Measurements from ENCODE around the gene TMTC2.

TMTC2 gene

DNA sequence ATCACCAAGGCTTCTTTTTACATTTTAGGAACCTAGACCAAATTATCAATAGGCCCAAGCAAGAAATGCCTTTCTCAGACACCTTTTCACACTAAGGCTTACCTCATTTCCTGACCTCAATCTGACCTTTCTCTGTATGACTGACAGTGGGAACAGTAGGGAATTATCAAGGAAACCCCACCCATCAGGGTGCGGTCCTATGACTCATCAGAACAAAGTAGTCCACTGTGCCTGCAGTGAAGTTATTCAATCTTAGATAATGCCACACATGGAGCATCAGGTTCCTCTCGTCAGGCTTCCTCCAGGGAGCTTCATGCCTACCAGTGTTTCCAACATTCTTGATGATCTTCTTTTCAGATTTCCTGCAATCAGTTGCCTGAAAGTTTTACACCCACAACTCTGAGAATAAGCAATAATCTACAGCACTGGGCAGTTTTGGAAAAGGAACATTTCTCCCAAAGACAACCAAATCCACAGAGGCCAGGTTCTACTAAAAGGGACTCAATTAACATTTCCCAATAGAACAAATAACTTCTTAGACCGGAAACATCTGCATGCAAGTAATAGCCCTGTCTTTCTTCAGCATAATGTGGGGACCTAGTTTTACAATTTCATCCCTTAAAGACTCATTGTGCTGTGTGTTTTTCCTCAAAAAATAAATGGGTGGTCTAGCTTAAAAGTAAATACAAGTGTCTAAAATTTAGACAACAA, 35.9 kb upstream of the TMTC2 start:
- TF ChIP-seq, protein P1, sequence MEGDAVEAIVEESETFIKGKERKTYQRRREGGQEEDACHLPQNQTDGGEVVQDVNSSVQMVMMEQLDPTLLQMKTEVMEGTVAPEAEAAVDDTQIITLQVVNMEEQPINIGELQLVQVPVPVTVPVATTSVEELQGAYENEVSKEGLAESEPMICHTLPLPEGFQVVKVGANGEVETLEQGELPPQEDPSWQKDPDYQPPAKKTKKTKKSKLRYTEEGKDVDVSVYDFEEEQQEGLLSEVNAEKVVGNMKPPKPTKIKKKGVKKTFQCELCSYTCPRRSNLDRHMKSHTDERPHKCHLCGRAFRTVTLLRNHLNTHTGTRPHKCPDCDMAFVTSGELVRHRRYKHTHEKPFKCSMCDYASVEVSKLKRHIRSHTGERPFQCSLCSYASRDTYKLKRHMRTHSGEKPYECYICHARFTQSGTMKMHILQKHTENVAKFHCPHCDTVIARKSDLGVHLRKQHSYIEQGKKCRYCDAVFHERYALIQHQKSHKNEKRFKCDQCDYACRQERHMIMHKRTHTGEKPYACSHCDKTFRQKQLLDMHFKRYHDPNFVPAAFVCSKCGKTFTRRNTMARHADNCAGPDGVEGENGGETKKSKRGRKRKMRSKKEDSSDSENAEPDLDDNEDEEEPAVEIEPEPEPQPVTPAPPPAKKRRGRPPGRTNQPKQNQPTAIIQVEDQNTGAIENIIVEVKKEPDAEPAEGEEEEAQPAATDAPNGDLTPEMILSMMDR (IDR thresholded peaks at IDR 0.05; ENCODE audit: insufficient read depth, missing control alignments), result no peak
- FAIRE-seq (no peak), DNase-seq (ENCODE audit: insufficient read length, low spot score) (no peak)

DNA sequence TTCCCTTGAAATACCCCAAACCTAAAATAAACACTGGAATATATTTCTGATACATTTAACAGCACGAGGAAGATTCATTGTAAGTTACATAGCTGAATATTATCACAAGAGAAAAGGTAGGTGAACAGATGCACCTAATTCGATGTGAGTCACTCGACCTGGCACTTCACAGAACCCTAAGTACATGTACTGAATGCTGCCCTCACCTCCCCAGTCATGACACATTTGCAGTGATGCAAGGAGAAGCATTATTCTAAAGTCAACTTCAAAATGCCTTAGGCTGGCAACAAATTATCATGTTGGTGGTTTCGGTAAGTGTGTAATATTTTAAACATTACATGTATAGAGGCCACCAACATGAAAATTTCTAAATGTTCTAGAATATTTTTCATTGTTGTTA, 35.2 kb upstream of the TMTC2 start:
- FAIRE-seq (no peak), DNase-seq (ENCODE audit: insufficient read length, low spot score) (no peak)
- TF ChIP-seq, protein P1 (IDR thresholded peaks at IDR 0.05; ENCODE audit: insufficient read depth, missing control alignments), result no peak

DNA sequence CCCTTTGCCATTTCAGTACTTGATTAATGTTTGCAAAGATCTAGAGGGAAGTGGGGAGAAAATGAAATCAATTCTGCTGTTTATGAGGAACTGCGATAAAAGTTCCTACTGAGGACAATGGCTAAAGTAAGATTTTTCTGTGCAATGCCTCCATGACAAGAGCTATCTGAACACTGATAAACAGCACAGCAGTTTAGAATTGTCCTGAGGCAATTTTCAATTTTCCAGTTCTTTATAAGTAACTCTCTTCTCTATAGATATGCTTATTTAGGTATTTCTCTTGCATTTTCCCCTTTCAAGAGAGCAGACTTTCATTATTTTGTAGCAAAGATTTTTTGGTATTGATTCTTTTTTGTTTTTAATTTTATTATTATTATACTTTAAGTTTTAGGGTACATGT, 34.6 kb upstream of the TMTC2 start:
- TF ChIP-seq, protein P1 (IDR thresholded peaks at IDR 0.05; ENCODE audit: insufficient read depth, missing control alignments), result no peak
- no peak for DNase-seq (ENCODE audit: insufficient read length, low spot score)

DNA sequence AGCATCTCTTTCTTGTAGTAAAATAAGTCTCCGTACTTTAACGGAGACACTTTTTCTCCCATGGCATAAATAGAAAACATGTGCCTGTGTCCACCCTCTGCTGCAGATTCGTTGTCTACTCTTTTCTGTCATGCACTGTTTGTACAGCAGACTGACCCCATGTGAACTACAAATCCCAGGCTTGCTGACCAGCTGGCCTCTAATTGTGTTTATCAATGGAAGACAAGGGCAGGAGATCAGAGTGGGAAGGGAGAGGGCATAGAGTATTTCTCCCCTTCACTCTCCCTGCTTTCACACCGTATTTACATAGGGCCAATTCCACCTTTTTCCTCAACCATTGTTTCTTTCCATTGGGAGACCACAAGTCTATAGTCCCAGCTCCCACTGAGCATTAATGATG, 31.0 kb upstream of the TMTC2 start:
- DNase-seq (ENCODE audit: insufficient read length, low spot score), result no peak
- no peak for FAIRE-seq
- TF ChIP-seq, protein P1 (IDR thresholded peaks at IDR 0.05; ENCODE audit: insufficient read depth, missing control alignments), result no peak

More for the DNA sequence above, 34.6 kb upstream of the TMTC2 start:
- FAIRE-seq, result no peak

DNA sequence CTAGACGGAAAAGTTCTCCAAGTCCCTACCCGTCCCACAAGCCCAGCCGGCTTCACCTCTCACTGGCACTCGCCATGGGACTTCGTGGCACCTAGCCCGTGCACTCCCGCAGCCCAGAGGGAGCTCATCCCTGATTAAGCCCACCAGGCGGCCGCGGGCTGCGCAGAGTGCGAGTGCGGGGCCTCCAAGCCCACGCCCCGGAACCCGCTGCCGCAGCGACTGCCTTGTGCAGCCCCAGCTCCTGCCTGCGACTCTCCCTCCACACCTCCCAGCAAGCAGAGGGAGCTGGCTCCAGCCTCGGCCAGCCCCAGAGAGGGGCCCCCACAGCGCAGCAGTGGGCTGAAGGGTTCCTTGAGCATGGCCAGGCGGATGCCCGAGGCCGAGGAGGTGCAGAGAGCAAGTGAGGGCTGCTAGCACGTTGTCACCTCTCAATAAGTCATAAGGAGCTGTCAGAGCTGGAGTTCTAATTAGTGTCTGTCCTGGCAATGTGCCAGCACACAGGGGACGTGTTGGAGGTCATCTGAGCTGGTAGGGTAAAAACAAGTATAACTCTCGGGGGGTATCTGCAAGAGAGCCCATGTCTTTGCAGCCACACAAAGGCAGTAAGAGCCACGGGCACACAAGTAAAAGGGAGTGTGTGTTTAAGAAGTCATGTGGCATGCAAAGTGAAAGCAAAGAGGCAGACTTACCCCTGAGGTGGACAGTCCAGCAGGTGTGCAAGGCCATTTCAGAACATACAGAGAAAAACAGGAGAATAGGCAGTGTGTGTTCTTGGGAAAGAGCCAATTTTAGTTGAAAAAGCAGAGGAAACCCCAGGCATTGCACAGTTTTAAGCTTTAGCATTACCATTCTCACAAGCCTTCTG, 27.1 kb upstream of the TMTC2 start:
- no peak for FAIRE-seq
- no peak for DNase-seq (ENCODE audit: insufficient read length, low spot score)
- TF ChIP-seq, protein P1 (IDR thresholded peaks at IDR 0.05; ENCODE audit: insufficient read depth, missing control alignments), result no peak

DNA sequence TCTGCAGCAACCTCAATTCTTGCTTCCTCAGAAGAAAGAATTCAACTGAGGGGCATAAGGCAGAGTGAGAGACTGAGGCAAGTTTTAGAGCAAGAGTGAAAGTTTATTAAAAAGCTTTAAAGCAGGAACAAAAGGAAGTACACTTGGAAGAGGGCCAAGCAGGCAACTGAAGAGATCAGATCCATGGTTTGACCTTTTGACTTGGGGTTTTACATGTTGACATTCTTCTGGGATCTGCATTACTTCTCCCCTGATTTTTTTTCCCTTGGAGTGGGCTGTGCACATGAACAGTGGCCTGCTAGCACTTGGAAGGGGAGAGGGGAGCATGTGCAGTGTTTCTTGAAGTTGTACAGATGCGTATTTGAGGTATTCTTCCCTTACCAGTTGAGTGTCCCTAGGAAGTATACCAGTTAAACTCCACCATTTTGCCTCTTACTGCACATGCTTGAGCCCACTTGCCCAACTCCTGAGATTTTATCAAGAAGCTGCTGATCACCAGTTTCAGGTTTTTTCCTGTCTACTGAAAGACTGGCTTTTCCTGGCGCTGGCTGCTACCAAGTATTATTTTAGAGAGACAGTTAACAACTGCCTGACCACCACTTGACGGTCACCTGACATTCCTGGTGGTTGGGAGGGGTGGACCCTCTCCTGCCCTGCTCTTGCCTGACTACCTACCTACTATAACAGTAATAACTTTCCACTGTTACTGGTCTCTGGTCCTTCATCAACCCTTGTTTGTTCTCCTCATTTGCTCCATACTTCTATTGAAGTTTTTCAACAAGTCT, 26.0 kb upstream of the TMTC2 start:
- TF ChIP-seq, protein P1 (IDR thresholded peaks at IDR 0.05; ENCODE audit: insufficient read depth, missing control alignments), result no peak
- FAIRE-seq (no peak), DNase-seq (ENCODE audit: insufficient read length, low spot score) (no peak)
